Measurements from ENCODE around the gene OBI1. TPM values are rescaled to one million over a fixed set of nuclear protein-coding genes. Genes with fewer than 3 reads are reported as not detected.

The OBI1 gene, protein sequence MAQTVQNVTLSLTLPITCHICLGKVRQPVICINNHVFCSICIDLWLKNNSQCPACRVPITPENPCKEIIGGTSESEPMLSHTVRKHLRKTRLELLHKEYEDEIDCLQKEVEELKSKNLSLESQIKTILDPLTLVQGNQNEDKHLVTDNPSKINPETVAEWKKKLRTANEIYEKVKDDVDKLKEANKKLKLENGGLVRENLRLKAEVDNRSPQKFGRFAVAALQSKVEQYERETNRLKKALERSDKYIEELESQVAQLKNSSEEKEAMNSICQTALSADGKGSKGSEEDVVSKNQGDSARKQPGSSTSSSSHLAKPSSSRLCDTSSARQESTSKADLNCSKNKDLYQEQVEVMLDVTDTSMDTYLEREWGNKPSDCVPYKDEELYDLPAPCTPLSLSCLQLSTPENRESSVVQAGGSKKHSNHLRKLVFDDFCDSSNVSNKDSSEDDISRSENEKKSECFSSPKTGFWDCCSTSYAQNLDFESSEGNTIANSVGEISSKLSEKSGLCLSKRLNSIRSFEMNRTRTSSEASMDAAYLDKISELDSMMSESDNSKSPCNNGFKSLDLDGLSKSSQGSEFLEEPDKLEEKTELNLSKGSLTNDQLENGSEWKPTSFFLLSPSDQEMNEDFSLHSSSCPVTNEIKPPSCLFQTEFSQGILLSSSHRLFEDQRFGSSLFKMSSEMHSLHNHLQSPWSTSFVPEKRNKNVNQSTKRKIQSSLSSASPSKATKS
- total RNA-seq = 22.3 TPM in 2 replicates
- long read RNA-seq, transcript RNF219-201 (6 exons, 3,529 nt) = major isoform, 108 of 129 reads
- long read RNA-seq, partial matches to known transcripts = 4 of 129 reads
- long read RNA-seq, other reads (novel, unspliced or antisense) = 17 of 129 reads

DNA sequence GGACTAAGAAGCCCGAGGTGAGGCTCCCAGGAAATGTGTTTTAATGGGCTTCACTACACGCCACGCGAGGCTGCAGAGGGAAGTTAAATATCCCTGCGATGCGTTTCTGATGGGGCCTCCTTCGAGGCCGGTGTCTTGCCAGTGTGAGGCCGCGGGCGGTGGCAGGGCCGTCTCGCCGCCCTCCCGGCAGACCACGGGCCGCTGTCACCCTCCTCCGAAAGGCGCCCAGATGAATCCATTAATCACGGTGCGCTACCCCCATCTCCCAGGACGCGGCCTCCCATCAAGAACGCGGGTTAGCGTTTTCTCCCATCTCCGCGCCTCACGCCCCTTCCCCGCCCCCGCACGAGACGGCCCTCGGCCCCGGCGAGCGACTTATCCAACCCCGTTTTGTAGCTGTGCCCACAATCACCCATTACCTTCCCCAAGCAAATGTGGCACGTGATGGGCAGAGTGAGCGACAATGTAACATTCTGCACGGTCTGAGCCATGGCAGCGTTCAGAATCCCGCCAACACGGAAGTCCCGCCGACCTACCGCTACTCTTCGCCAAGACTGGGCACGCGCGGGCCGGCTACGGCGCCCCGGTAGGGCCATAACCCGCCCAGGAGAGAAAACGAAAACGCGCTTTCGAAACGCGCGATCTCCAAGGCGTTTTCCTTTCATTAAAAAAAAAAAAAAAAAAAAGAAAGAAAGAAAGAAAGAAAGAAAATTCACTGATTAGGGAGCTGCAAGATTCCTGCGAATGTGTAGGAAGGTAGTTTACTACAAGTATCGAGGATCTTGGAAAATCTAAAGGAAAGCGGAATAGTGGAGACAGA is at the start of gene OBI1:
OBI1 (minus strand) TSS at position 526 of the 820 bp plus-strand sequence; CDS start at position 491, 35 bp downstream.
- peaks cover 11% of the 10 kb centered on the region for H3K4me1 Mint-ChIP-seq (ENCODE audit: low read depth)
- peak within 1 kb of the TSS; percentile 96 for H3K4me3 Mint-ChIP-seq (ENCODE audit: low read depth)
- H3K27ac Mint-ChIP-seq = peak within 1 kb of the TSS; percentile 97
- peaks cover 6% of the 10 kb centered on the region for H3K36me3 Mint-ChIP-seq (ENCODE audit: insufficient read depth)
- DNase-seq (ENCODE audit: low spot score, unreplicated experiment) = peak; percentile 65
- no peaks in the 10 kb centered on the region for H3K27me3 Mint-ChIP-seq
- H3K9me3 Mint-ChIP-seq (ENCODE audit: low read depth) = no peaks in the 10 kb centered on the region
- TF ChIP-seq, protein P1, sequence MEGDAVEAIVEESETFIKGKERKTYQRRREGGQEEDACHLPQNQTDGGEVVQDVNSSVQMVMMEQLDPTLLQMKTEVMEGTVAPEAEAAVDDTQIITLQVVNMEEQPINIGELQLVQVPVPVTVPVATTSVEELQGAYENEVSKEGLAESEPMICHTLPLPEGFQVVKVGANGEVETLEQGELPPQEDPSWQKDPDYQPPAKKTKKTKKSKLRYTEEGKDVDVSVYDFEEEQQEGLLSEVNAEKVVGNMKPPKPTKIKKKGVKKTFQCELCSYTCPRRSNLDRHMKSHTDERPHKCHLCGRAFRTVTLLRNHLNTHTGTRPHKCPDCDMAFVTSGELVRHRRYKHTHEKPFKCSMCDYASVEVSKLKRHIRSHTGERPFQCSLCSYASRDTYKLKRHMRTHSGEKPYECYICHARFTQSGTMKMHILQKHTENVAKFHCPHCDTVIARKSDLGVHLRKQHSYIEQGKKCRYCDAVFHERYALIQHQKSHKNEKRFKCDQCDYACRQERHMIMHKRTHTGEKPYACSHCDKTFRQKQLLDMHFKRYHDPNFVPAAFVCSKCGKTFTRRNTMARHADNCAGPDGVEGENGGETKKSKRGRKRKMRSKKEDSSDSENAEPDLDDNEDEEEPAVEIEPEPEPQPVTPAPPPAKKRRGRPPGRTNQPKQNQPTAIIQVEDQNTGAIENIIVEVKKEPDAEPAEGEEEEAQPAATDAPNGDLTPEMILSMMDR (IDR thresholded peaks at IDR 0.05; ENCODE audit: unreplicated experiment) = no peak

DNA sequence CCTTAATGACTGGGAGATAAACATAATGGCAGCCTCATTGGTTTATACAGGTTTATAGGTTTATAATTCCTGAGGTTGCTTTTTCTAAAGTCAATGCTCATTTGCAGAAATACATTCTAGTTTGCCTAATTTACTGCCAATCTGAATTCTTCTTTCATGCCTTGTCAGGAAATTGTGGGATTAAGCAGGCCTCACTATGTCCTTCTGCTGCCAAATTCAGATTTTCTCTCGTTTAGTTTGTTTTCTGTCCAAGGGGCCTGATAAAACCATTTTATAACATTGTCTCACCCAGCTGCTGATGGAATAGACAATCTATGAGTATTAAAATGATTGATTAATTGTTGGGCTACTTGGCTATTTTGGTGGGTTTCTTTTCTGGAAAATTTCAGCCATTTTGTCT is 42.4 kb upstream of the OBI1 start:
- Mint-ChIP-seq H3K36me3 (ENCODE audit: insufficient read depth) (no peaks in the 10 kb centered on the region), H3K27me3 (no peaks in the 10 kb centered on the region), H3K27ac (no peak overlapping the region), H3K4me1 (ENCODE audit: low read depth) (no peaks in the 10 kb centered on the region), H3K9me3 (ENCODE audit: low read depth) (peaks cover 3% of the 10 kb centered on the region), H3K4me3 (ENCODE audit: low read depth) (no peak overlapping the region)
- no peak for DNase-seq (ENCODE audit: low spot score, unreplicated experiment)
- TF ChIP-seq, protein P1 (IDR thresholded peaks at IDR 0.05; ENCODE audit: unreplicated experiment) = no peak

DNA sequence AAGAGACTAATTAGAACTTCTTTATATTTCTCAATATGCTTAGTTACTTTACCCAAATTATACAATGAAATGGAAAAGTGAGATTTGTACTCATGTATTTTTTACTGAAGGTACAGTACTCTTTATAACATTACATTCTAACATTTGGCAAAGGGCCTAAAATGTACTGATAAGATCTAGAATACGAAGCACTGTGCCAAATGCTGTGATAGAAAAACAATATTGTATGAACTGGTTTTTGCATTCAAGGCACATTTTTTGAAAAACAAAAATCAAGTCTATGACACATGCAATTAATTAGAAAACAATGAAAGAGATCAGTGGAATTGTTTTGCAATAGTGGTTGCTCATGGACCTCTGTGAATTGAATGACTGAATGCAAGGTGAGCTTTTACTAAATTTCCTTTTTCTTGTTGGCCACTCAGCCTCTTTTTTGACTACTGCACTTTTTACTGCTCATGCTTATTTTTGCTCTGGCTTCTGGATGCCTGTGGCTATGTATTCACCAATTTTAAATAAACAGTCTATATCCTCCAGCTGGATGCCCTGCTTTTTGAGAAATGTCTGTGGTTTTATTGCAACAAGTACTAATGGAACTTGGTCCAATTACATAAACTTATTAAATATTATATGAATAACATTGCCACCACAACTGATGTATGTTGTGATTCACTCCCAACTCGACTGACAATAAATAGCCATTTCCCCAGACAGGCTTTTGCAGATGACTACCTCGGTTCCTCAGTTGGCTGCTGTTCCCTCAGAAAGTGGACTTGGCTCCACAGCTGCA is 41.4 kb upstream of the OBI1 start:
- TF ChIP-seq, protein P1 (IDR thresholded peaks at IDR 0.05; ENCODE audit: unreplicated experiment) = no peak
- no peak for DNase-seq (ENCODE audit: low spot score, unreplicated experiment)
- H3K4me1 Mint-ChIP-seq (ENCODE audit: low read depth) = no peaks in the 10 kb centered on the region
- H3K36me3 Mint-ChIP-seq (ENCODE audit: insufficient read depth) = no peaks in the 10 kb centered on the region
- H3K27ac Mint-ChIP-seq = no peak overlapping the region
- no peak overlapping the region for H3K4me3 Mint-ChIP-seq (ENCODE audit: low read depth)
- peaks cover 3% of the 10 kb centered on the region for H3K9me3 Mint-ChIP-seq (ENCODE audit: low read depth)
- no peaks in the 10 kb centered on the region for H3K27me3 Mint-ChIP-seq

DNA sequence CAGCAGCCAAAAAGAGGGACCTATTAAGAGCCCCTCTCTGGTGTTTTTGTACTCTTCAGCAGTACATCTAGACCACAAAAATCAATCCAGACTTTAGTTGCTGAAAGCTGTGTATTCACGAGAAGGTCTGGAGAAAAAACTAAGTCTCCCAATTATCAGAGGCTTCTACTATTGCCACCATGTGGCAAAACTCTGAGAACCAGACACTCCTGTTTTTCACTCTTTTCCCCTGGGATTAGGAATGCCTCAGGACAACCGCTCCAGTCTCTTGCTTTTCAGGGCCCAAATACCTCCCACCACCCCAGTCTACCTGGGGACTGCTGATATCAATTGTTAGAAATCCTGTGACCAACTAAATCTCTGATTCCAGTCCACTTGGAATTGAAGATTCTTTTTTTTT is 30.1 kb upstream of the OBI1 start:
- no peaks in the 10 kb centered on the region for H3K36me3 Mint-ChIP-seq (ENCODE audit: insufficient read depth)
- H3K4me1 Mint-ChIP-seq (ENCODE audit: low read depth) = no peaks in the 10 kb centered on the region
- no peak overlapping the region for H3K27ac Mint-ChIP-seq
- no peak for DNase-seq (ENCODE audit: low spot score, unreplicated experiment)
- no peak overlapping the region for H3K4me3 Mint-ChIP-seq (ENCODE audit: low read depth)
- H3K27me3 Mint-ChIP-seq = peaks cover 12% of the 10 kb centered on the region
- TF ChIP-seq, protein P1 (IDR thresholded peaks at IDR 0.05; ENCODE audit: unreplicated experiment) = peak; percentile 17
- no peaks in the 10 kb centered on the region for H3K9me3 Mint-ChIP-seq (ENCODE audit: low read depth)

Measured in progenitor cell of endocrine pancreas (in vitro differentiated cells).